ENCODE measurements around the gene AGBL3. TPM values are rescaled to one million over a fixed set of nuclear protein-coding genes. Genes with fewer than 3 reads are reported as not detected.

Gene AGBL3
- total and polyA plus RNA-seq, 2 of the 8 experiments (the other 6 are each of a cell fraction or from before 2014, with no cell fraction given), result 1.1 to 1.9 TPM

DNA sequence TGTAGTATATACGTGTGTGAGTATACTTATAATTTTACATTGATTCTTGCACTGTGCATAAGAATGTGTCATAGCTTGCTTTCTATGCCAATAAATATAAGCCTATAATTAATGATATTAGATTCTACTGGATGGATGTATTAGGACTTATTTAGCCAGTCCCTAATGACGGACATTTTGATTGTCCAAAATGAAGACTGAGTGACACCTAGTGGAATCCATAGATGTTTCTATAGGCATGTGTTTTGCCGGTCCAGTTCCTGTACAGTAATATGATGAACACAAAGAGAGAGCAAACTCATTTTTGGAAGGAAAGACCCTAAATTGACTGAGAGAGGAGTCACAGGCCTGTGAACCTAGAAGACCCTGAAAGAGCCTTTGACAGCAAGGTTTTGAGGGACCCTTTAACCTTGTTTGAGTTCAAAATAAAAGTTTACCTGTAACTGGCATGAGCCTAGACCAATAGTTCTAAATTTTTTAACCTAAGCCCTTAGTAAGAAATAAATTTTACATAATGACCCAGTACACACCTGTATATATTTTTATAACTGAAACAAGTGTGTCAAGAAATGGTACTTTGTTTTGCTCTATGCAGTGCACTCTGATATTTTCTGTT is 42.4 kb upstream of the AGBL3 start:
- H3K9me3 ChIP-seq (ENCODE audit: insufficient read depth in 2 of 2, low read depth in 1 of 2, low read length in 1 of 2), result no peaks in the 10 kb centered on the region
- WGBS, 2 experiments (ENCODE audit: extremely low coverage in 1 of 2, insufficient coverage in 1 of 2, insufficient read length in 1 of 2, insufficient replicate concordance in 2 of 2, low coverage in 1 of 2, low lambda C conversion rate in 2 of 2, missing lambda C conversion rate in 1 of 2), result 91% methylated on average over 3 of the region's 3 CpGs; no CpG with 5 or more reads in 1 of the 2 experiments
- H3K23ac ChIP-seq (ENCODE audit: insufficient read length), result no peak overlapping the region
- H3K9ac ChIP-seq (replicated peaks in 1 of 4; ENCODE audit: extremely low read depth in 1 of 4, low read depth in 3 of 4, low read length in 3 of 4), result no peak overlapping the region
- FAIRE-seq (no peak), DNase-seq (ENCODE audit: low read depth in 1 of 2, low spot score in 2 of 2) (no peak)
- no peak overlapping the region for H2BK20ac ChIP-seq (ENCODE audit: low read length)
- H4K5ac ChIP-seq (ENCODE audit: insufficient read length, low read depth, low read length), result no peak overlapping the region
- no peak overlapping the region for H3K4ac ChIP-seq (replicated peaks; ENCODE audit: insufficient read length, low read depth, low read length)
- H3K4me3 ChIP-seq (ENCODE audit: extremely low read depth in 1 of 4, insufficient read depth in 2 of 4, low read depth in 3 of 4, low read length in 4 of 4), result no peak overlapping the region
- H4K20me1 ChIP-seq (replicated peaks in 1 of 2; ENCODE audit: control insufficient read depth in 1 of 2, insufficient read depth in 2 of 2, low read length in 2 of 2), result no peaks in the 10 kb centered on the region
- no peak overlapping the region for H2BK12ac ChIP-seq (ENCODE audit: low read depth, low read length)
- no peak overlapping the region for H2BK15ac ChIP-seq (ENCODE audit: low read length)
- no peaks in the 10 kb centered on the region for H3K4me1 ChIP-seq (replicated peaks in 1 of 4; ENCODE audit: control insufficient read depth in 3 of 4, insufficient read depth in 4 of 4, low read length in 3 of 4)
- no peaks in the 10 kb centered on the region for H3K79me1 ChIP-seq (ENCODE audit: low read depth, low read length)
- no peak overlapping the region for H3K27ac ChIP-seq (ENCODE audit: low read depth, low read length)
- H3K18ac ChIP-seq (ENCODE audit: extremely low read depth, low read length), result no peak overlapping the region
- H4K91ac ChIP-seq (replicated peaks; ENCODE audit: insufficient read length, low read length), result no peak overlapping the region
- no peak overlapping the region for H3K4me2 ChIP-seq (ENCODE audit: insufficient read depth in 1 of 2, low read depth in 2 of 2, low read length in 2 of 2)
- ChIA-PET POLR2A (ENCODE audit: partially characterized antibody) (interaction anchor here (0.7 kb wide), 1 partner anchor 96 kb away, joined by 3 read pairs; no protein-coding TSS in a partner anchor), CTCF (ENCODE audit: partially characterized antibody) (interaction anchor here (0.7 to 3.3 kb wide), 5 partner anchors 194 to 312 kb away, joined by 3 to 15 read pairs (median 3); no protein-coding TSS in a partner anchor)
- H3K14ac ChIP-seq (ENCODE audit: insufficient read length), result no peak overlapping the region
- H2BK5ac ChIP-seq (ENCODE audit: low read depth, low read length), result no peak overlapping the region
- H3K23me2 ChIP-seq (ENCODE audit: low read depth, low read length), result no peaks in the 10 kb centered on the region
- H3K56ac ChIP-seq (replicated peaks; ENCODE audit: insufficient read length, low read depth, low read length), result no peak overlapping the region
- H3K36me3 ChIP-seq (ENCODE audit: control insufficient read depth in 2 of 4, insufficient read depth in 4 of 4, low read length in 3 of 4), result peaks cover 0 to 6% (median 0%) of the 10 kb centered on the region in 4 experiments; a peak in 3 of 8 replicates
- H2AFZ ChIP-seq (ENCODE audit: low read length), result no peak overlapping the region
- no peak overlapping the region for H4K8ac ChIP-seq (ENCODE audit: extremely low read depth, insufficient read depth, low read length)
- H2BK120ac ChIP-seq (replicated peaks; ENCODE audit: low read depth, low read length), result no peak overlapping the region
- H3K79me2 ChIP-seq (ENCODE audit: control insufficient read depth in 1 of 2, insufficient read depth in 2 of 2, low read length in 2 of 2), result no peaks in the 10 kb centered on the region
- no peak overlapping the region for H2AK5ac ChIP-seq (ENCODE audit: low read depth, low read length)
- H3K27me3 ChIP-seq (replicated peaks in 1 of 4; ENCODE audit: control insufficient read depth in 3 of 4, extremely low read depth in 1 of 4, insufficient read depth in 3 of 4, low read length in 3 of 4), result no peaks in the 10 kb centered on the region
- TF ChIP-seq SIRT6 (IDR thresholded peaks at IDR 0.05; ENCODE audit: low read length) (no peak), CTCF (IDR thresholded peaks at IDR 0.05; ENCODE audit: control extremely low read depth in 1 of 3, insufficient read depth in 1 of 3, low read depth in 1 of 3, low read length in 3 of 3) (peak in 2 of 3 experiments; percentile 6 to 26; a peak in 2 of 4 replicates), RAD21 (IDR thresholded peaks at IDR 0.05 in 1 of 2, conservative IDR thresholded peaks at IDR 0.05 in 1 of 2; ENCODE audit: low read depth in 2 of 2, low read length in 2 of 2) (peak; percentile 48 to 55)

Data from H1 (cell line).